ENCODE measurements around the gene DHDDS.
"Not testable (repeated sequence)": the region's sequence is repeated elsewhere in the genome, so short reads cannot be mapped to it uniquely, and the experiment has no call there.

The DHDDS gene

GRCh38 chr1:26498894-26499293 is 66.8 kb downstream of the DHDDS start:
- TF ChIP-seq, protein P1, sequence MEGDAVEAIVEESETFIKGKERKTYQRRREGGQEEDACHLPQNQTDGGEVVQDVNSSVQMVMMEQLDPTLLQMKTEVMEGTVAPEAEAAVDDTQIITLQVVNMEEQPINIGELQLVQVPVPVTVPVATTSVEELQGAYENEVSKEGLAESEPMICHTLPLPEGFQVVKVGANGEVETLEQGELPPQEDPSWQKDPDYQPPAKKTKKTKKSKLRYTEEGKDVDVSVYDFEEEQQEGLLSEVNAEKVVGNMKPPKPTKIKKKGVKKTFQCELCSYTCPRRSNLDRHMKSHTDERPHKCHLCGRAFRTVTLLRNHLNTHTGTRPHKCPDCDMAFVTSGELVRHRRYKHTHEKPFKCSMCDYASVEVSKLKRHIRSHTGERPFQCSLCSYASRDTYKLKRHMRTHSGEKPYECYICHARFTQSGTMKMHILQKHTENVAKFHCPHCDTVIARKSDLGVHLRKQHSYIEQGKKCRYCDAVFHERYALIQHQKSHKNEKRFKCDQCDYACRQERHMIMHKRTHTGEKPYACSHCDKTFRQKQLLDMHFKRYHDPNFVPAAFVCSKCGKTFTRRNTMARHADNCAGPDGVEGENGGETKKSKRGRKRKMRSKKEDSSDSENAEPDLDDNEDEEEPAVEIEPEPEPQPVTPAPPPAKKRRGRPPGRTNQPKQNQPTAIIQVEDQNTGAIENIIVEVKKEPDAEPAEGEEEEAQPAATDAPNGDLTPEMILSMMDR (IDR thresholded peaks at IDR 0.05; ENCODE audit: low read depth, low read length, missing control alignments), result no peak
- in situ Hi-C loops (cut with HindIII; ENCODE audit: low sequenced_read_pairs), result no loop called here

DNA sequence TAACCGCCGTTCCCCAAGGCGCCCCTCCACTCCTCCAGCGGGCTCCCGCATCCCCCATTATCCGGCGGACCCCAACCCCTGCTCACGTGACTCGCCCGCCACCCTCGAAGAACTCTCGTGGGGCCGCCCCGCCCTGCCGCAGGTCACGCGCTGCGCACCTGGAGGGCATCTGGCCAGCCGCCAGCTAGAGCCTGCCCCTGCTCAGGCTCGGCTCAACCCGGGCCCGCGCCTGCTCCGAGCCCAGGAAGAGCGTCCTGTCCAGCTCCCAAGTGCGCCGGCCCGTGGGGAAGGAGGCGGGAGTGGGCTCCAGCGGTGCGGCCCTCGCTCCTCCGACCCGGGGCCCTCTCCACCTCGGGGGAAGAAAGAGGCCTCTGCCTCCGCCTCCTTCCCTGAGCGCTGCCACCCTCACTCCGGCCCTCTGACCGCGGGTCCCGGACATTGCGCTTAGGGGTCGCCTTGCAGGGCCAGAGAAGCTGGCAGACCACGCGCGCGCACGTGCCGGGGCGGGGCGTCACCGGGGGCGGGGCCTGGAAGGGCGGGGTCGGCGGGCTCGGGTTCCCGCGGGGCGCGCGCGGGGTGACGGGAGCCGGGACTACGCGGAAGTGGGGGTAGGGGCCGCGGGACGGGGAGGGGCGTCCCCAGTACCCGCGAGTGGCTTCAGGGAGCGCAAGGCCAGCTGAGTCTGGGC is 68.5 kb downstream of the DHDDS start:
- TF ChIP-seq, protein P1 (IDR thresholded peaks at IDR 0.05; ENCODE audit: low read depth, low read length, missing control alignments), result no peak
- H3K4me3 ChIP-seq (ENCODE audit: low read depth, low read length), result peak overlapping the region; percentile 65
- no peak for DNase-seq (ENCODE audit: low read depth)
- in situ Hi-C loops (cut with HindIII; ENCODE audit: low sequenced_read_pairs), result no loop called here

More at GRCh38 chr1:26498894-26499293, 66.8 kb downstream of the DHDDS start:
- no peak for DNase-seq (ENCODE audit: low read depth)
- H3K4me3 ChIP-seq (ENCODE audit: low read depth, low read length), result no peak overlapping the region

DNA sequence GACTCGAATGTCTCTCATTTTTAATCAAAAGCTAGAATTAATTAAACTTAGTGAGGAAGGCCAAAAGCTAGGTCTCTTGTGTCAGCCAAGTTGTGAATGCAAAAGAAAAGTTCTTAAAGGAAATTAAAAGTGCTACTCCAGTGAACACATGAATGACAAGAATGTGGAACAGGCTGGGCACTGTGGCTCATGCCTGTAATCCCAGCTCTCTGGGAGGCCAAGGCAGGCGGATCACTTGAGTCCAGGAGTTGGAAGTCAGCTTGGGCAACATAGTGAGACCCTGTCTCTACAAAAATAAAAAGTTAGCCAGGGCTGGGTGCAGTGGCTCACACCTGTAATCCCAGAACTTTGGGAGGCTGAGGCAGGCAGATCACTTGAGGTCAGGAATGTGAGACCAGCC is 78.6 kb downstream of the DHDDS start:
- DNase-seq (ENCODE audit: low read depth); in situ Hi-C loops (cut with HindIII; ENCODE audit: low sequenced_read_pairs); H3K4me3 ChIP-seq (ENCODE audit: low read depth, low read length): not testable (repeated sequence)

DNA sequence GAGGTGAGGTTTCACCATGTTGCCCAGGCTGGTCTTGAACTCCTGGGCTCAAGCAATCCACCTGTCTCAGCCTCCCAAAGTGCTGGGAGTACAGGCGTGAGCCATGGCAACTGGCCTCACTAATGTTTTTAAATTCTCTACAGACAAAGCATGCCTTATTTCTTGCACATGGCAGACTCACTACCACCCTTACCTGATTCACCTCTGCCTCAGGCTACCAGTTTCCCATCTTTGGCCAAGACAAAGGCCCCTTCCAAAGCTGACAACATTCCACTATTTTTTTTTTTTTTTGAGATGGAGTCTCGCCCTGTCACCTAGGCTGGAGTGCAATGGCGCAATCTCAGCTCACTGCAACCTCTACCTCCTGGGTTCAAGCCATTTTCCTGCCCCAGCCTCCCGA is 83.7 kb downstream of the DHDDS start:
- H3K4me3 ChIP-seq (ENCODE audit: low read depth, low read length); DNase-seq (ENCODE audit: low read depth); in situ Hi-C loops (cut with HindIII; ENCODE audit: low sequenced_read_pairs): not testable (repeated sequence)

DNA sequence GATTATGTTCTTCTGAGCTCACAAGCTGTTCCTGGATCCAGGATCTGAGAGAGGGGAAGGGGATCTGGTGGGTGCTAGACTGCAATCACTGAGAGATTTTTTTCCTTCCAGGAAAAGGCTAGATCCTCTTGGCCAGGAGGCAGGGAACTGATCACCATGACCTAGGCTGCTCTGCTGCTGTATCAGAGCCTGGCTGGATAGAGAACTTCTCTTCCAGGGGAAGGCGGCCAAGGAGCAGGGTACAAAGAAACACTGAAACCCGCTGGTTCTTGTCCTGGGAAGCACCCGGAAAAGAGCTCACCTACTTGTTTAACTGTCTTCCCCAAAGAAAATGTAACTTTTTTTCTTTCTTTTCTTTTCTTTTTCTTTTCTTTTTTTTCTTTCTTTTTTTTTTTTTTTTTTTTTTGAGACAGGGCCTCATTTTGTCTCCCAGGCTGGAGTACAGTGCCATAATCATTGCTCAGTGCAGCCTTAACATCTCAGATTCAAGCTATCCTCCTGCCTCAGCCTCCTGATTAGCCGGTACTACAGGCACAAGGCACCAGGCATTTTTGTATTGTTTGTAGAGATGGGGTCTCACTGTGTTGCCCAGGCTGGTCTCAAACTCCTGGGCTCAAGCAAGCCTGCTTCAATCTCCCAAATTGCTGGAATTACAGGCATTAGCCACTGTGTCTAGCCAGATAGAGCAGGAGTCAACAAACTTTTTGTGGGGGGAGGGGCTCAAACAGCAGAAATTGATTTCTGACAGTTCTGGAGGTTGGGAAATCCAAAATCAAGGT is 85.1 kb downstream of the DHDDS start:
- no peak overlapping the region for H3K4me3 ChIP-seq (ENCODE audit: low read depth, low read length)
- in situ Hi-C loops (cut with HindIII; ENCODE audit: low sequenced_read_pairs), result no loop called here
- TF ChIP-seq, protein P1 (IDR thresholded peaks at IDR 0.05; ENCODE audit: low read depth, low read length, missing control alignments), result no peak
- DNase-seq (ENCODE audit: low read depth), result no peak

DNA sequence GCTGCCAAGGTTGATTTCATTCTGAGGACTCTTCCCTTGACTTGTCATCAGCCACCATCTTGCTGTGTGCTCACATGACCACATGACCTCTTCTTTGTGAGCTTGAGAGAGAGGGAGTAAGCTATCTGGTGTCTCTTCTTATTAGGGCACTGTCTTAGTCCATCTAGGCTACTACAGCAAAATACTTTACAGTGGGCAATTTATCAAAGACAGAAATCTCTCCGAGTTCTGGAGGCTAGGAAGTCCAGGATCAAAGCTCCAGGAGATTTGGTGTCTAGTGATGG is 85.6 kb downstream of the DHDDS start:
- in situ Hi-C loops (cut with HindIII; ENCODE audit: low sequenced_read_pairs), result no loop called here
- TF ChIP-seq, protein P1 (IDR thresholded peaks at IDR 0.05; ENCODE audit: low read depth, low read length, missing control alignments), result no peak
- no peak overlapping the region for H3K4me3 ChIP-seq (ENCODE audit: low read depth, low read length)
- no peak for DNase-seq (ENCODE audit: low read depth)

DNA sequence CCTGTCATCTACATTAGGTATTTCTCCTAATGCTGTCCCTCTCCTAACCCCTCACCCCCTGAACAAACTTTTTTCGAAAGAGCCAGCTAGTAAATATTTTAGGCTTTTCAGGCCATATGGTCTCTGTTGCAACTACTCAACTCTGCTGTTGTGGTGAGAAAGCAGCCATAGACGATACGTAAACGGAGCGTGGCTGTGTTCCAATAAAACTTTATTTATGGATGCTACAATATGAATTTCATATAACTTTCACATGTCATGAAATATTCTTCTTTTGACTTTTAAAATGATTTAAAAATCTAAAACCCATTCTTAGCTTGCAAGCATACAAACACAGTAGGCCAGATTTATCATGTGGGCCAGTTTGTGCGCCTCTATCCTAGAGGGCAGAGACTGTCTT is 86.2 kb downstream of the DHDDS start:
- in situ Hi-C loops (cut with HindIII; ENCODE audit: low sequenced_read_pairs), result no loop called here
- no peak for DNase-seq (ENCODE audit: low read depth)
- no peak overlapping the region for H3K4me3 ChIP-seq (ENCODE audit: low read depth, low read length)
- TF ChIP-seq, protein P1 (IDR thresholded peaks at IDR 0.05; ENCODE audit: low read depth, low read length, missing control alignments), result no peak

All from astrocyte of the cerebellum (primary cell).